ENCODE data around the gene MARCHF9.
A peak's percentile ranks its signal among the peaks of the same experiment; 100 is the strongest.

MARCHF9 gene

GRCh38 chr12:57756406-57757341 is 1.8 kb downstream of the MARCHF9 start:
- DNase-seq, result peak; percentile 81

GRCh38 chr12:57757771-57758170 is 2.9 kb downstream of the MARCHF9 start:
- no peak for DNase-seq

GRCh38 chr12:57758552-57759359 is 3.9 kb downstream of the MARCHF9 start:
- DNase-seq, result no peak

- DNase-seq, result peak; percentile 53
These were observed 4.6 kb downstream of the MARCHF9 start for GRCh38 chr12:57759360-57759980.

GRCh38 chr12:57760347-57760982 is 5.6 kb downstream of the MARCHF9 start:
- no peak for DNase-seq

- no peak for DNase-seq
These were observed 6.6 kb downstream of the MARCHF9 start for GRCh38 chr12:57761391-57761998.

- no peak for DNase-seq
These were observed 7.6 kb downstream of the MARCHF9 start for GRCh38 chr12:57762463-57762862.

GRCh38 chr12:57763881-57764661 is 9.2 kb downstream of the MARCHF9 start:
- DNase-seq, result no peak

- peak; percentile 57 for DNase-seq
These were observed 9.7 kb downstream of the MARCHF9 start for GRCh38 chr12:57764662-57765002.

- peak; percentile 80 for DNase-seq
These were observed 10.2 kb downstream of the MARCHF9 start for GRCh38 chr12:57765003-57765697.

- peak; percentile 43 for DNase-seq
These were observed 11.0 kb downstream of the MARCHF9 start for GRCh38 chr12:57765698-57766463.

GRCh38 chr12:57766464-57767304 is 11.8 kb downstream of the MARCHF9 start, which contains the start of gene CYP27B1:
Gene CYP27B1 (minus strand): TSS chr12:57767078. CDS start chr12:57767041, 37 bp downstream.
- DNase-seq, result peak; percentile 42

GRCh38 chr12:57767305-57767698 is 12.4 kb downstream of the MARCHF9 start:
- no peak for DNase-seq

GRCh38 chr12:57767876-57768275 is 13.0 kb downstream of the MARCHF9 start:
- DNase-seq, result no peak

- no peak for DNase-seq
These were observed 14.7 kb downstream of the MARCHF9 start for GRCh38 chr12:57769594-57769993.

- no peak for DNase-seq
These were observed 15.8 kb downstream of the MARCHF9 start for GRCh38 chr12:57770734-57771133.

- peak; percentile 97 for DNase-seq
These were observed 16.5 kb downstream of the MARCHF9 start for GRCh38 chr12:57771236-57771872.

- DNase-seq, result peak; percentile 96
These were observed 17.0 kb downstream of the MARCHF9 start, which contains the start of gene METTL1 for GRCh38 chr12:57771873-57772428. Gene METTL1 (minus strand): TSS chr12:57772105. CDS start chr12:57772083, 22 bp downstream.
